ENCODE measurements around the gene TSPAN11.

DNA sequence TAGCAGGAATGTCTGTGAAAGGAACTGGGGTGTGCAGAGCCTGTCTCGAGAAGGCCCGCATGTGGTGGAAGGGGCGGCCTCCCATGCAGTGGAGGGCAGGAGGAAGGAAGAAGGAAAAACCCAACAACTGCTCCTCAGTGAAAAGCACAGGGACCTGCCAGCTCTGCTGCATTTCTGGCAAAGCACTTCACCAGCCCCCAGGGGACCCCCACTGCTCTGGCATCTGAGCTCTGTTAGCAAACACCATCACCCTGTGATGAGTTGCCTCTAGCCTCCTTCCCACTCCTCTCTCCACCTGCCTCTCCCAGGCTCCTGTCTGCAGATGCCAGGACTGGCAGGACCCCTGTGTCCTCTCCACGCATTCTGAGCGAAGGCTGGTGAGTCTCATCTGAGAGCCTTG is 78.1 kb downstream of the TSPAN11 start:
- TF ChIP-seq POLR2A (IDR thresholded peaks at IDR 0.05), result no peak
- TF ChIP-seq, protein P1, sequence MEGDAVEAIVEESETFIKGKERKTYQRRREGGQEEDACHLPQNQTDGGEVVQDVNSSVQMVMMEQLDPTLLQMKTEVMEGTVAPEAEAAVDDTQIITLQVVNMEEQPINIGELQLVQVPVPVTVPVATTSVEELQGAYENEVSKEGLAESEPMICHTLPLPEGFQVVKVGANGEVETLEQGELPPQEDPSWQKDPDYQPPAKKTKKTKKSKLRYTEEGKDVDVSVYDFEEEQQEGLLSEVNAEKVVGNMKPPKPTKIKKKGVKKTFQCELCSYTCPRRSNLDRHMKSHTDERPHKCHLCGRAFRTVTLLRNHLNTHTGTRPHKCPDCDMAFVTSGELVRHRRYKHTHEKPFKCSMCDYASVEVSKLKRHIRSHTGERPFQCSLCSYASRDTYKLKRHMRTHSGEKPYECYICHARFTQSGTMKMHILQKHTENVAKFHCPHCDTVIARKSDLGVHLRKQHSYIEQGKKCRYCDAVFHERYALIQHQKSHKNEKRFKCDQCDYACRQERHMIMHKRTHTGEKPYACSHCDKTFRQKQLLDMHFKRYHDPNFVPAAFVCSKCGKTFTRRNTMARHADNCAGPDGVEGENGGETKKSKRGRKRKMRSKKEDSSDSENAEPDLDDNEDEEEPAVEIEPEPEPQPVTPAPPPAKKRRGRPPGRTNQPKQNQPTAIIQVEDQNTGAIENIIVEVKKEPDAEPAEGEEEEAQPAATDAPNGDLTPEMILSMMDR (IDR thresholded peaks at IDR 0.05), result no peak

Measured in adrenal gland (tissue), 5 donors.